GM19043 (cell line): Measurements from ENCODE around the gene PCMTD2.
"Not testable (repeated sequence)": the region's sequence is repeated elsewhere in the genome, so short reads cannot be mapped to it uniquely, and the experiment has no call there.

Source experiments
- ATAC-seq: cut with Tn5 transposase; IDR thresholded peaks from one replicate; pipeline ENCODE4 v1.9.1; 2021; ENCODE audit warnings: low read depth; ENCODE audit not compliant: unreplicated experiment

PCMTD2 gene

GRCh38 chr20:64223526-64224067, 32.0 kb upstream of the PCMTD2 start:
- no peak for ATAC-seq

- ATAC-seq, result no peak
Observed at GRCh38 chr20:64224351-64225170, 31.0 kb upstream of the PCMTD2 start.

- ATAC-seq, result no peak
Observed at GRCh38 chr20:64225171-64225595, 30.4 kb upstream of the PCMTD2 start.

GRCh38 chr20:64225828-64226598, 29.5 kb upstream of the PCMTD2 start:
- no peak for ATAC-seq

GRCh38 chr20:64226686-64227580, 28.6 kb upstream of the PCMTD2 start:
- no peak for ATAC-seq

GRCh38 chr20:64228086-64228653, 27.4 kb upstream of the PCMTD2 start:
- ATAC-seq, result no peak

- ATAC-seq, result no peak
Observed at GRCh38 chr20:64228751-64229506, 26.6 kb upstream of the PCMTD2 start.

- no peak for ATAC-seq
Observed at GRCh38 chr20:64229507-64230061, 26.0 kb upstream of the PCMTD2 start.

- ATAC-seq, result no peak
Observed at GRCh38 chr20:64230461-64231145, 24.9 kb upstream of the PCMTD2 start.

- ATAC-seq, result no peak
Observed at GRCh38 chr20:64231621-64232550, 23.7 kb upstream of the PCMTD2 start.

- no peak for ATAC-seq
Observed at GRCh38 chr20:64232794-64233193, 22.8 kb upstream of the PCMTD2 start.

GRCh38 chr20:64233725-64234124, 21.8 kb upstream of the PCMTD2 start:
- ATAC-seq, result no peak

- ATAC-seq, result no peak
Observed at GRCh38 chr20:64234291-64234791, 21.2 kb upstream of the PCMTD2 start.

- not testable (repeated sequence) for ATAC-seq
Observed at GRCh38 chr20:64234921-64235565, 20.5 kb upstream of the PCMTD2 start.

- ATAC-seq, result no peak
Observed at GRCh38 chr20:64236137-64237088, 19.1 kb upstream of the PCMTD2 start.

- no peak for ATAC-seq
Observed at GRCh38 chr20:64237316-64237715, 18.2 kb upstream of the PCMTD2 start.
